WTC11 (cell line): ENCODE measurements around the gene MAML2. TPM values are rescaled to one million over a fixed set of nuclear protein-coding genes. Genes with fewer than 3 reads are reported as not detected.
"Not testable (repeated sequence)": the region's sequence is repeated elsewhere in the genome, so short reads cannot be mapped to it uniquely, and the experiment has no call there.

Experiments used
- ATAC-seq: fragments of 200-7000 bp; cut with Tn5 transposase; 2 replicates; pipeline ENCODE4 v1.10.0; 2021; ENCODE audit warnings: mild to moderate bottlenecking, moderate library complexity
- CTCF ChIA-PET: fragments of 300-600 bp; sonication (Branson Sonifier 250); formaldehyde crosslinking; loops from one replicate; lab custom pipeline; 2021; ENCODE audit warnings: antibody characterized with exemption; lab: Charles Lee
- POLR2A ChIA-PET: fragments of 350-600 bp; sonication (Branson Sonifier 250); formaldehyde crosslinking; loops from one replicate; lab custom pipeline; 2021; ENCODE audit warnings: antibody characterized with exemption; lab: Charles Lee
- DNase-seq: peaks from one replicate; pipeline ENCODE4 v3.0.0; 2021; ENCODE audit warnings: low spot score
- H3K27ac Mint-ChIP-seq: 2 replicates; pipeline ENCODE4 v1.8.0; 2021; ENCODE audit warnings: mixed read lengths
- H3K27me3 Mint-ChIP-seq: 2 replicates; pipeline ENCODE4 v1.8.0; 2021; ENCODE audit warnings: low read depth, mild to moderate bottlenecking, moderate library complexity, mixed read lengths
- H3K36me3 Mint-ChIP-seq: 2 replicates; pipeline ENCODE4 v1.8.0; 2021; ENCODE audit warnings: mixed read lengths
- H3K4me1 Mint-ChIP-seq: 2 replicates; pipeline ENCODE4 v1.8.0; 2022; ENCODE audit warnings: mixed read lengths
- H3K4me3 Mint-ChIP-seq: 2 replicates; pipeline ENCODE4 v1.8.0; 2021; ENCODE audit warnings: mild to moderate bottlenecking, moderate library complexity, mixed read lengths
- H3K9me3 Mint-ChIP-seq: 2 replicates; pipeline ENCODE4 v1.8.0; 2021; ENCODE audit warnings: mixed read lengths
- CBFB ChIP-seq: sonication (generic); formaldehyde crosslinking; IDR thresholded peaks from 2 replicates; pipeline ENCODE4 v1.8.1; 2022; ENCODE audit warnings: mild to moderate bottlenecking, low read depth, missing genetic modification reagents
- CDX4 ChIP-seq: fragments of 250-450 bp; sonication (Bioruptor Pico); IDR thresholded peaks from 2 replicates; pipeline ENCODE4 v1.9.0; 2021; ENCODE audit warnings: moderate library complexity, mild to moderate bottlenecking, inconsistent platforms, borderline replicate concordance
- CREM ChIP-seq: sonication (generic); formaldehyde crosslinking; IDR thresholded peaks from 2 replicates; pipeline ENCODE4 v1.8.1; 2022; ENCODE audit warnings: mild to moderate bottlenecking, missing genetic modification reagents, moderate library complexity
- GTF2I ChIP-seq: fragments of 250-450 bp; sonication (Bioruptor Pico); conservative IDR thresholded peaks from 2 replicates; pipeline ENCODE4 v1.4.0; 2021; ENCODE audit warnings: mild to moderate bottlenecking
- IRF2 ChIP-seq: sonication (generic); formaldehyde crosslinking; IDR thresholded peaks from 2 replicates; pipeline ENCODE4 v1.8.0; 2022; ENCODE audit warnings: low read depth, missing genetic modification reagents, borderline replicate concordance
- JUN ChIP-seq: sonication (generic); formaldehyde crosslinking; IDR thresholded peaks from 2 replicates; pipeline ENCODE4 v1.8.0; 2023; ENCODE audit warnings: mild to moderate bottlenecking, missing genetic modification reagents
- KAT7 ChIP-seq: sonication (generic); formaldehyde crosslinking; IDR thresholded peaks from 2 replicates; pipeline ENCODE4 v1.8.1; 2023; ENCODE audit warnings: missing genetic modification reagents, mild to moderate bottlenecking, borderline replicate concordance
- MXD4 ChIP-seq: fragments of 250-450 bp; sonication (Bioruptor Pico); IDR thresholded peaks from 2 replicates; pipeline ENCODE4 v1.8.0; 2021; ENCODE audit warnings: mild to moderate bottlenecking, moderate library complexity, borderline replicate concordance
- NFYB ChIP-seq: sonication (generic); formaldehyde crosslinking; conservative IDR thresholded peaks from 2 replicates; pipeline ENCODE4 v1.8.0; 2022; ENCODE audit warnings: low read depth, missing genetic modification reagents
- NR1H2 ChIP-seq: sonication (generic); formaldehyde crosslinking; IDR thresholded peaks from 2 replicates; pipeline ENCODE4 v1.9.0; 2021; ENCODE audit warnings: mild to moderate bottlenecking, moderate library complexity, missing genetic modification reagents
- TCF7 ChIP-seq: sonication (generic); formaldehyde crosslinking; IDR thresholded peaks from 2 replicates; pipeline ENCODE4 v1.8.0; 2022; ENCODE audit warnings: mild to moderate bottlenecking, low read depth, missing genetic modification reagents, moderate library complexity
- TEAD1 ChIP-seq: sonication (generic); formaldehyde crosslinking; IDR thresholded peaks from 2 replicates; pipeline ENCODE4 v1.8.0; 2022; ENCODE audit warnings: mild to moderate bottlenecking, missing genetic modification reagents
- TP53 ChIP-seq: sonication (generic); formaldehyde crosslinking; IDR thresholded peaks from 2 replicates; pipeline ENCODE4 v1.8.1; 2023; ENCODE audit warnings: mild to moderate bottlenecking, missing genetic modification reagents
- ZNF232 ChIP-seq: sonication (generic); formaldehyde crosslinking; IDR thresholded peaks from 2 replicates; pipeline ENCODE4 v1.8.0; 2022; ENCODE audit warnings: mild to moderate bottlenecking, missing genetic modification reagents
- ZNF416 ChIP-seq: fragments of 250-450 bp; sonication (Bioruptor Pico); IDR thresholded peaks from 2 replicates; pipeline ENCODE4 v1.9.0; 2021; ENCODE audit warnings: mild to moderate bottlenecking, inconsistent platforms
- ZNF512 ChIP-seq: sonication (generic); formaldehyde crosslinking; IDR thresholded peaks from 2 replicates; pipeline ENCODE4 v1.8.1; 2022; ENCODE audit warnings: missing genetic modification reagents, borderline replicate concordance
- total RNA-seq: library from RNA; stranded (reverse); gene quantifications from 3 replicates; pipeline ENCODE4 v1.2.3, GENCODE V29; 2021
- TF ChIP-seq, protein P1 (sequence below): sonication (generic); formaldehyde crosslinking; IDR thresholded peaks from 2 replicates; pipeline ENCODE4 v1.8.0; 2022; ENCODE audit warnings: mild to moderate bottlenecking, missing genetic modification reagents

MAML2 gene
- total RNA-seq, 1 experiment from 2014 or later = 8.1 TPM

- POLR2A ChIA-PET = no interaction called here
Measured at GRCh38 chr11:96288915-96289314, 54.1 kb downstream of the MAML2 start.

DNA sequence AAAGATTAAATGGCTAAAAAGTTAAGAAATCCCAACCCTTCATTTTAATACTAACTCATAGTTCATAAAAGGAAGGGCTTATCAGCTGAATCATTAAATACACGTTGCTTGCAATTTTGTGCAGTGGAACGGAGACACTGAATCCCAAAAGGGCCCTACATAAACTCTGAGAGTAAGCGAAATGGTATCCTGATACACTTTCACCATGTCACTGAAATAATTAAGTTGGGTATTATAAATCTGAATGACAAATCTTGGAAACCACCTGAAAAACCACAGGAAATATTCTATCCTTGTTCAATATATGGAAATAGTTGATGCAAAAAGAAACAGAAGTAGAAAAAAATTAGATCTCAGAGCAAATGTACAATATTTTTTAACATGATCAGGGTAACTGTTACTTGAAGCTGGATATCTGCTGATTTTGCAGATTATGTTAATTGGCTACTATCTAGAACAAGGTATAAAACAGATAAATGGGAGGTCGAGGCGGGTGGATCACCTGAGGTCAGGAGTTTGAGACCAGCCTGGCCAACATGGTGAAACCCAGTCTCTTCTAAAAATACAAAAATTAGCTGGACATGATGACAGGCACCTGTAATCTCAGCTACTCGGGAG lies 55.1 kb downstream of the MAML2 start:
- ATAC-seq (no peak), DNase-seq (no peak)
- Mint-ChIP-seq H3K4me1 (no peaks in the 10 kb centered on the region; the same call in 1 of the 2 replicates), H3K27me3 (no peaks in the 10 kb centered on the region), H3K9me3 (peaks cover 10% of the 10 kb centered on the region), H3K27ac (no peak overlapping the region), H3K36me3 (peaks cover 2% of the 10 kb centered on the region; the same call in 1 of the 2 replicates), H3K4me3 (no peak overlapping the region)
- ChIA-PET POLR2A (interaction anchor here (0.6 kb wide), 1 partner anchor 19 kb away, joined by 5 read pairs; no protein-coding TSS in a partner anchor), CTCF (interaction anchor here (0.9 to 1.3 kb wide), 2 partner anchors 55 to 242 kb away, joined by 4 to 5 read pairs; partner anchors contain the start of gene MAML2)
- no peak for TF ChIP-seq ZNF416 (CRISPR knock-in tag)
- TF ChIP-seq NFYB (CRISPR knock-in tag) = no peak
- no peak for TF ChIP-seq NR1H2 (CRISPR knock-in tag)
- TF ChIP-seq ZNF232 (CRISPR knock-in tag) = no peak

More at GRCh38 chr11:96288915-96289314, 54.1 kb downstream of the MAML2 start:
- Mint-ChIP-seq H3K36me3 (peaks cover 2% of the 10 kb centered on the region; the same call in 1 of the 2 replicates), H3K27ac (no peak overlapping the region), H3K9me3 (peaks cover 10% of the 10 kb centered on the region), H3K4me1 (peaks cover 6% of the 10 kb centered on the region), H3K27me3 (no peaks in the 10 kb centered on the region), H3K4me3 (no peak overlapping the region)
- CTCF ChIA-PET = no interaction called here
- no peak for DNase-seq
- no peak for ATAC-seq
- TF ChIP-seq CDX4 (no peak), NR1H2 (CRISPR knock-in tag) (no peak), NFYB (CRISPR knock-in tag) (no peak), GTF2I (CRISPR knock-in tag) (no peak), ZNF512 (CRISPR knock-in tag) (no peak), CBFB (CRISPR knock-in tag) (no peak), CREM (no peak), IRF2 (CRISPR knock-in tag) (no peak), KAT7 (CRISPR knock-in tag) (no peak), MXD4 (CRISPR knock-in tag) (no peak), TEAD1 (CRISPR knock-in tag) (no peak), TP53 (CRISPR knock-in tag) (no peak)
- TF ChIP-seq, protein P1, sequence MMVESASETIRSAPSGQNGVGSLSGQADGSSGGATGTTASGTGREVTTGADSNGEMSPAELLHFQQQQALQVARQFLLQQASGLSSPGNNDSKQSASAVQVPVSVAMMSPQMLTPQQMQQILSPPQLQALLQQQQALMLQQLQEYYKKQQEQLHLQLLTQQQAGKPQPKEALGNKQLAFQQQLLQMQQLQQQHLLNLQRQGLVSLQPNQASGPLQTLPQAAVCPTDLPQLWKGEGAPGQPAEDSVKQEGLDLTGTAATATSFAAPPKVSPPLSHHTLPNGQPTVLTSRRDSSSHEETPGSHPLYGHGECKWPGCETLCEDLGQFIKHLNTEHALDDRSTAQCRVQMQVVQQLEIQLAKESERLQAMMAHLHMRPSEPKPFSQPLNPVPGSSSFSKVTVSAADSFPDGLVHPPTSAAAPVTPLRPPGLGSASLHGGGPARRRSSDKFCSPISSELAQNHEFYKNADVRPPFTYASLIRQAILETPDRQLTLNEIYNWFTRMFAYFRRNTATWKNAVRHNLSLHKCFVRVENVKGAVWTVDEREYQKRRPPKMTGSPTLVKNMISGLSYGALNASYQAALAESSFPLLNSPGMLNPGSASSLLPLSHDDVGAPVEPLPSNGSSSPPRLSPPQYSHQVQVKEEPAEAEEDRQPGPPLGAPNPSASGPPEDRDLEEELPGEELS (CRISPR knock-in tag) = no peak

- H3K27me3 Mint-ChIP-seq, H3K4me3 Mint-ChIP-seq, ATAC-seq, H3K9me3 Mint-ChIP-seq, H3K27ac Mint-ChIP-seq, H3K36me3 Mint-ChIP-seq, POLR2A ChIA-PET, CTCF ChIA-PET, H3K4me1 Mint-ChIP-seq, DNase-seq: not testable (repeated sequence)
Measured at GRCh38 chr11:96285985-96286384, 57.0 kb downstream of the MAML2 start.

DNA sequence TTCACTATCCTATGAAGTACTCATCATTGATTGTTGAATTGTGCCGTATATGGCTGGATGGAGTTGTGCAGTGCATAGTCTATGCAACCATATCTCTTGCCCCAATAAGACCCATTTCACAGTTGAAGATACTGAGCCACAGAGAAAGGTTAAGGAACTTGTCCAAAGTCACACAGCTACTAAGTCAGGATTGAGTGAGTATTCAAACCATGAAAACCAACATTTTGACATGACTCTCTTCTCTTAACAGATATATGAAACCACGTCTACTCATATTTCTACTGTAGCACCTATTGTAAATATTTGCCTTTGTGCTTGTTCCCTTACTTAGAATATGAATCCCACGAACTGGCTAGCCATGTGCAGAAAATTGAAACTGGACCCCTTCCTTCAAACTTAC lies 58.1 kb downstream of the MAML2 start:
- ATAC-seq (no peak), DNase-seq (no peak)
- peaks cover 2% of the 10 kb centered on the region; the same call in 1 of the 2 replicates for H3K36me3 Mint-ChIP-seq
- H3K4me1 Mint-ChIP-seq = peaks cover 20% of the 10 kb centered on the region
- H3K27me3 Mint-ChIP-seq = no peaks in the 10 kb centered on the region
- no peak overlapping the region for H3K27ac Mint-ChIP-seq
- H3K9me3 Mint-ChIP-seq = peaks cover 10% of the 10 kb centered on the region
- no peak overlapping the region for H3K4me3 Mint-ChIP-seq
- POLR2A ChIA-PET = no interaction called here
- no peak for TF ChIP-seq JUN
- TF ChIP-seq TCF7 = no peak
- CTCF ChIA-PET = no interaction called here
